ENCODE results near the gene INTS12.
"Not testable (repeated sequence)": the region's sequence is repeated elsewhere in the genome, so short reads cannot be mapped to it uniquely, and the experiment has no call there.

INTS12 gene

DNA sequence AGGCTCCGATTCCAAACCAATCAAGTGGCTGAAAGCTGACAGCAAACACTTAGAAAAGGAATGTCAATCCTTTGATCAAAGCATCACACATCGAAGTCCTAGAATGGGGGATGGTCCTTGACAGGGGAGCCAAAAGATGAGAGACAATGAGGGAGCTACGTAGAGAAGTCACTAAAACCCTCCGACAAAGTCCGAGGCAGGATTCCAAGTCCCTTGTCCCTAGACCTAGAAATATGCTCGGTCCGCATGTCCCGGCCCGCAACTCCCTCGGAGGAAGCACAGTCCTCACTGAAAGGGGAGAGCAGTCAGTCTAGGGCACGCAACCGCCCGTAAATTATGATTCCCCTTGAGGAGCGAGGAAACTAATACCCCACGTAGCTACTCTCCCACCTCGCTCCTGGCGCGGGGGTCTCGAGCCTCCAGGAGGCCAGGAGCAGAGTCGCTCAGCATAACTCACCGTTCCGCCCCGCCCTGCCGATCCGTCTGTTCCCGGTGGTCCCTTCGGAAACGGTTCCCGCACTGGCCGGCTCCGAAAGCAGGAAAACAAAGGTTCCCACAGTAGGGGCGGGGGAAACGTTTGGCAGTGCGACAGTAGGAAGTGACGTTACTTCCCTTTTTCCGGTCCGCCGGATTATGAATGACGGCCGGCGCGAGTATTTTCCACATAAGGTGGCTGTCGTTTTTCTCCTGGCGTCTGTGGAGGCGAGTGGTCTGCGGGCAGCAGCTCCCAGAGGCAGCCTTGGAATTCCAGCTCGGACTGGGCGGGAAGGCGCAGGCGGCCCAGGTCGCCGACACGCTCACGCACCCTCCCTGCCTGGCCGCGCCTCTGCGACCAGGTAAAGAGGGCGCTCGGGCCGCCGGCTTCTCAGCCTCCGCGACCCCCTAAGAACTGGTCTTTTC is at the start of gene INTS12, which contains the start of gene GSTCD:
Gene INTS12 (minus strand): TSS at position 509 of the 900 bp plus-strand sequence. CDS start 8,684 bp downstream, outside the sequence.
Gene GSTCD (plus strand): TSS at position 604 of the 900 bp plus-strand sequence. CDS start 8,830 bp downstream, outside the sequence.
- peak; percentile 96 for DNase-seq

DNA sequence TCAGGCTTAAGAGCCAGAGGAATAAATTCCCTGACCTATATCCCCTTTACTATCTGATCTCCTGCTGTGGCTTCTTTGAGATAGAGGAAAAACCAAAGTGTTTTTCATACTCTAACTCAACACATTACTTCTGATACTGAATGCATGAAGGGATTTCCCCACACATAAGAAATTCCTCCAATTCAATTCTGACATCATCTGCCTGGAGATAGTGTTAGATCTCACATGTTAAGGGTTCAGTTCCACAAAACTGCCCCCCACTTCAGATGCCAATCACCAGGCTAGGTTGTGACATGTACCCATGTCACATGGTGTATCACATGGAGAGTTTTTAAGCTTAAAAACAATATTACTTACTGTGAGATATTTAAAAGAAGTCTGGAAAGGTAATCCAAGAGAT is 46.9 kb upstream of the INTS12 start:
- no peak for DNase-seq

DNA sequence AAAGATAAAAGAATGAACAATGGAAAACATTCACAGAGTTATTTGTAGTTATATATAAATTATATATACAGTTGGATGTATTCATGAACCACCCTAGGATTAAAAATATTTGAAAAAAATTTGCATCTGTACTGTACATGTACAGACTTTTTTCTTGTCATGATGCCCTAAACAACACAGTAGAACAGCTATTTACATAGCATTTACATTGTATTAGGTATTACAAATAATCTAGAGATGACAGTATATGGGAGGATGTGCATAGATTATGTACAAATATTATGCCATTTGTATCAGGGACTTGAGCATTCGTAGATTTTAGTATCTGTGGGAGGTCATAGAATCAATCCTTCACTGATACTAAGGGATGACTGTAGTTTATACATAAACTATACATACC is 44.9 kb upstream of the INTS12 start:
- no peak for DNase-seq

DNA sequence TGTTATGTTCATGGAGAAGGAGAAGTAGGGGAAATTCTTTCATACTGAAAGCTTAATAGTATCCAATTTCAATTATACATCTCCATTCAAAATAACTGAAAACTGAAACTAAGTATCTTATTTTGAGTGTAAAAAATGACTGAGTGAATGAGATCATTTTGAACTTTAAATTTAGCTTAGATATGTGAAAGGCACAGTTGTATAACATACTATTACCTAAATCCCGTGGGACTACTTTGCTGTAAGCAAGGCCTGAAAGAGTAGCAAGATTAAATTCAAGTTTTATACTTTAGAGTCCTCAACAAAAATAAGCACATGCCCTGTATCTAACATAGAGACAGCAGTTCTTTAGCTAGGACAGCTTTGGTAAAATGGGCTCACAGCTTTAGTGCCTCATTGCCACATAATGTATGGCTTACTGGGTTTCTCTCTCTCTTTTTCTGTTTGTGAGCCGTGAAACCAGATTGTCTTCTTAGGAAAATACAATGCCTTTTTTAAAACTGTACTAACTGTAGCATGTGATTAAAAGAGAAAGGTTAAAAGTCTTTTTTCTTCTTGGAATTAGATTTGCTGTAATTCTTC is 43.3 kb upstream of the INTS12 start:
- no peak for DNase-seq

DNA sequence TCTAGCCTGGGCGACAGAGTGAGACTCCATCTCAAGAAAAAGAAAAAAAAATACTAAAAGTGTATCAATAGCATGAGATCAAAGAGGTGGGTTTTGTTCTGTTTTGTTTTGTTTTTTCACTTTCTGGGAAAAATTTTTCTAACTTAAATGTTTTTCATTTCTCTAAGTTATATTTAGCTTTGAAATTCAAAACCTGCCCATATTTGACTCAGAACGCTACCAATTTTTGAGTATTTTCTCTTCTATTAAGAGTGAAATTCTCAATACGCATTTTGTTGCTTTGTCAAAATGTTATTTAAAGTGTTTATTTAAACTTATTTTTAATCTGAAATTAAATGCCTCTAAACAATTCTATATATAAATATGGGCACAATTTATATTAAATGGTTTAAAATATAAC is 39.7 kb upstream of the INTS12 start:
- DNase-seq: no peak

DNA sequence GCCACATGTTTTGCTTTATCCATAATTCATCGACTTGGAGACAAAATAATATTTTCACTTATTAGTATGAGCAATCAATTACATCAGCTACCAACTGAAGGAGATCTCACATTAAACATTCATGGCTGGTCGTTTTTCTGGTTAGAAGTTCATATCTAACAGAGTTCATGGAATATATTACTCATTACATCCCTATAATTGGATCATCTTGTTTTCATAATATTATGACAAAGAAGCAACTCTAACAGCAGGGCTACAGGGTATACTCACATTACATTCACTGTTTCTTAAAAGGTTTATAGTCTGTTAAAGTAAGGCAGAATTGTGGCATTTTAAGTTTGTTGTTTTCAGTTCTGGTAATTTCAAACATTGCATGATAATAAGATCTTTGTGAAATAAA is 33.1 kb upstream of the INTS12 start:
- DNase-seq: no peak

DNA sequence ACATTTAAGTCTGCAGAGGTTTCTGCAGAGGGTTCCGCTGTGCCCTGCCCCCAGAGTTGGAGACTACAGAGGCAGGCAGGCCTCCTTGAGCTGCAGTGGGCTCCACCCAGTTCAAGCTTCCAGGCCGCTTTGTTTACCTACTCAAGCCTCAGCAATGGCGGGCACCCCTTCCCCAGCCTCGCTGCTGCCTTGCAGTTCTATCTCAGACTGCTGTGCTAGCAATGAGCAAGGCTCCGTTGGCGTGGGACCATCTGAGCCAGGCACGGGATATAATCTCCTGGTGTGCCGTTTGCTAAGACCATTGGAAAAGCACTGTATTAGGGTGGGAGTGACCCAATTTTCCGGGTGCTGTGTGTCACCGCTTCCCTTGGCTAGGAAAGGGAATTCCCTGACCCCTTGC is 26.7 kb upstream of the INTS12 start:
- DNase-seq: not testable (repeated sequence)

DNA sequence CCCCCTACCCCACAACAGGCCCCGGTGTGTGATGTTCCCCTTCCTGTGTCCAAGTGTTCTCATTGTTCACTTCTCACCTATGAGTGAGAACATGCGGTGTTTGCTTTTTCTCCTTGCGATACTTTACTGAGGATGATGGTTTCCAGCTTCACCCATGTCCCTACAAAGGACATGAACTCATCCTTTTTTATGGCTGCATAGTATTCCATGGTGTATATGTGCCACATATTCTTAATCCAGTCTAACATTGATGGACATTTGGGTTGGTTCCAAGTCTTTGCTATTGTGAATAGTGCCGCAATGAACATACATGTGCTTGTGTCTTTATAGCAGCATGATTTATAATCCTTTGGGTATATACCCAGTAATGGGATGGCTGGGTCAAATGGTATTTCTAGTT is 21.4 kb upstream of the INTS12 start:
- DNase-seq: not testable (repeated sequence)

DNA sequence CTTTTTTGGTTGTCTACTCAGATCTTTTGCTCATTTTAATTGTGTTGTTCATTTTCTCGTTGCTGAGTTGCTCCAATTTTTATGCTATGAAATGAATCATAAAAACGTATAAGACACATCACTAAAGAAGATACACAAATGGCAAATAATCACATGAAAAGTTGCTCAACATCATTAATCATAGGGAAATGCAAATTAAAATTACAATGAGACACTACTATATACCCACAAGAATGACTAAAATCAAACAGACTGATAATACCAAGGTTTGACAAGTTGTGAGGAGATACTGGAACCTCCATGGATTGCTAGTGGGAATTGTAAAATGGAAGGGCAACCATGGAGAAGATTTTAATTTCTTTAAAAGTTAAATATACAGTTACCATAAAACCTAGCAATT is 17.1 kb upstream of the INTS12 start:
- DNase-seq: no peak

- no peak for DNase-seq
Measured at GRCh38 chr4:105719204-105719603, 10.7 kb upstream of the INTS12 start.

DNA sequence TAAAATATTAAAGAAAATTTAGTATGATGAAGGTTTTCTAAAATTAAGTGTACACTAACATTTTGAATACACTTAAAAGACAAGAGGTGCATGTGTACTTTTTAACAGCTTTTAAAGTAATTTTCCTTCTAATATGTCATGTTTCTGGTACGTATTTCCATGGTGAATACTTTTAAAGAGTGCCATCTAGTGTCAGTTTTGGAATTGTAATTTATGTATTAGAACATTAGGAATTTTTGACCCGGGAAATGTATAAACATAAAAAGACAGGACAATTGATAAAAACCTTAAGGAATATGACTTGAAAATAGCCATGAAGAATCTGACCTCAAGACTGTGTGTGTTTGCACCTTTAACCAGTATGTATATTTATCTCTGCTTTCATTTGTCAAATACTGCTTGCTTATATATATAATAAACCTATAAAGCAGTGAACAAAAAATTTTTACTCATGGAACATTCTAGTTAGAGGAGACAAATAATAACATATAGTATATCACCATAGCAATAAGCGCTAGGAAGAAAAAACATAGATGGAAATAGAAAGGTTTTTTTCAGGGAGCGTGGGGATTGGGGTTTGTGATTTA is 7.3 kb upstream of the INTS12 start:
- DNase-seq: no peak

GRCh38 chr4:105714932-105715331 is 6.4 kb upstream of the INTS12 start:
- no peak for DNase-seq

DNA sequence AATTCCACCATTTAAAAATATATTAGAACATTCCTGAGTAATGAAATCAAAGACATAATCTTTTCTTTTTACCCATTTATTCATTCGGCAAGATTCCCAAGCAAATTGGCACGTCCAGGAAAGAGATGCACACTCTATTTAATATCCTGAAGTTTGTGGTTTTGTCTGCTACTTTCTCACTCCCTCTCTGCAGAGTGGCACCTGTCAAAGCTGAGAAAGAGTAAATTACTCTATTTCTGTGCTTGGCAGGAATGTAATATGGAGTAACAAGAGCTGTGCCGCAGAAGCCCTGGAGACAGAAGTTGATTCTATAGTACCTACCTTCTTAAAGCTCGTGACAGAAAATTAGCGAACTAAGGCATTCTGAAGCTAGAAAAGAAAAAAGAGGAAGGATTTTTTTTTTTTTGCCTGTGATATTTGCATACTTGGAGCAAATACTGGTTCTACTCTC is 5.6 kb upstream of the INTS12 start:
- no peak for DNase-seq

- no peak for DNase-seq
Measured at GRCh38 chr4:105712766-105713165, 4.3 kb upstream of the INTS12 start.

DNA sequence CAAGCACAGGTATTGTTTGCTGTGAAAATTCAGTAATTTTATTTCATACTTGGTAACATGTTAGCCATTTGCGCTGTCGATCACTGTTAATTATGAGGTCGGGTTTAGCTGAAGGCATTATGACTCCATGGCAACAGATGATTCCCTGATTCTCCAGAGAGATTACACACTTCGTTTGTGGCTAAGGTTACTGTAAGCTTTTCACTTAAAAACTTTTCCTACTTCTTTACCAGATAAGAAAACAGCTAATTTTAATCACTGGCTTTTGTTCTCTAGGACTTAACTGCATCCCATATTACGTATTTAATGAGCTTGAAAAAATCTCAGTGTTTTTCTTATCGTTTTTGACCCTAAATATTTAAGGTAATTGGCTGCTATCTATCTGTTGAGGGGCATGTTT is 2.2 kb upstream of the INTS12 start:
- no peak for DNase-seq

DNA sequence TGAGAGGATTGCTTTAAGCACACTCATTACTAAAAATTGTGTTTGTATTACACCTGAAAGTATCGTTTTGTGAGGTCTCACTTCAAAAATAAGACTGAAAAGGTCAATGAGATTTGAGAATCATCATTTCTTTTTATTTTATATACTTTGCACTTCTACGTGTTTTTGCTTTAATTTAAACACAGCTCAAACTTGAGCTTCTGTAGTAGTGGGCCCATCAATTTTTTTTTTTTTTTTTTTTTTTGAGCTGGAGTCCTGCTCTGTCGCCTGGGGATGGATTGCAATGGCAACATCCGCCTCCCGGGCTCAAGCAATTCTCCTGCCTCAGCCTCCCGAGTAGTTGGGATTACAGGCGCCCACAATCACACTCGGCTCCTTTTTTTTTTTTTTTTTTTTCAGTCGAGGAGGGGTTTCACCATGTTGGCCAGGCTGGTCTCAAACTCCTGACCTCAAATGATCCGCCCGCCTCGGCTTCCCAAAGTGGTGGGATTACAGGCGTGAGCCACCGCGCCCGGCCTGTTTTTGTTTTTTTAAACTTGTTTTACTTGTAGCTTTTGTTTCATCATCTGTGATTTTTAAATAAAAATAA is 1.6 kb upstream of the INTS12 start:
- DNase-seq: no peak

- DNase-seq: no peak
Measured at GRCh38 chr4:105709081-105709450, 577 bp upstream of the INTS12 start.

GRCh38 chr4:105707782-105708180 is 708 bp downstream of the INTS12 start:
- DNase-seq: no peak

DNA sequence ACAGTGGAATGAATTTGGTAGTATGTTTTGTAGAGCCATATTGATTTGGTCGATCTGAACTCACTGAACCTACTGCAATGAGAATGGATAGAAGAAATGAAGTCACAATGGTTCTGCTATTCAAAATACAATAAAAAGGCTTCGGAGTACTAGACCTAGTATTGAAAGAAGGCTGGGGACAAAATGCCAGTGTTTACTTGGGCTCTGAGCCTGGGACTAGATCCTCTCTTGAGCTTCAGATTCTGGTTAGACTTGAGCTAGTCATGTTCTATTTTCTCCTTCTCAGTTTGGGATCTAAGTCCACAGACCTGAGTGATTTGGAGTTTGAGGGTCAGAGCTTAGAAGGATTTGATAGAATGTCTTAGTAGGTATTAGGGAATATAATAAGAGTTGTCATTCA is 9.9 kb downstream of the INTS12 start:
- DNase-seq: no peak

DNA sequence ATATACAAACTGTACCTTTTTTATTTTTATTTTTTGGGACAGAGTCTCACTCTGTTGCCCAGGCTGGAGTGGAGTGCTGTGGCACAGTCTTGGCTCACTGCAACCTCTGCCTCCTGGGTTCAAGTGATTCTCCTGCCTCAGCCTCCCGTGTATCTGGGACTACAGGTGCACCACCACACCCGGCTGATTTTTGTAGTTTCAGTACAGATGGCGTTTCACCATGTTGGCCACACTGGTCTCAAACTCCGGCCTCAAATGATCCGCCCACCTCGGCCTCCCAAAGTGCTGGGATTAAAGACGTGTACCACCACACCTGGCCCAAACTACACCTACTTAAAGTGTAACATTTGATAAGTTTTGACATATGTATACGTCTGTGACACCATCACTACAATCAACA is 12.7 kb downstream of the INTS12 start:
- not testable (repeated sequence) for DNase-seq

DNA sequence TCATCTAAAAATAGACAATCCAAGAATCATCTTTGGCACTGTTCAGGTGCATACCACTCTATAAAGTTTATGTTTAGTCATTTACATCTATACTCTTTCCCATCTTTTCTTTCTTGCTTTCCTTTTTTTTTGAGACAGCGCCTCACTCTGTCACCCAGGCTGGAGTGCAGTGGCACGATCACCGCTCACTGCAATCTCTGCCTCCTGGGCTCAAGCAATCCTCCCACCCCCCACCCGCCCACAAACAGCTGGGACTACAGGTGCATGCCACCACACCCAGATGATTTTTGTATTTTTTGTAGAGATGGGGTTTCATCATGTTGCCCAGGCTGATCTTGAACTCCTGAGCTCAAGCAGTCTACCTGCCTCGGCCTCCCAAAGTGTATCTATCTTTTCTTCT is 13.7 kb downstream of the INTS12 start:
- not testable (repeated sequence) for DNase-seq

DNA sequence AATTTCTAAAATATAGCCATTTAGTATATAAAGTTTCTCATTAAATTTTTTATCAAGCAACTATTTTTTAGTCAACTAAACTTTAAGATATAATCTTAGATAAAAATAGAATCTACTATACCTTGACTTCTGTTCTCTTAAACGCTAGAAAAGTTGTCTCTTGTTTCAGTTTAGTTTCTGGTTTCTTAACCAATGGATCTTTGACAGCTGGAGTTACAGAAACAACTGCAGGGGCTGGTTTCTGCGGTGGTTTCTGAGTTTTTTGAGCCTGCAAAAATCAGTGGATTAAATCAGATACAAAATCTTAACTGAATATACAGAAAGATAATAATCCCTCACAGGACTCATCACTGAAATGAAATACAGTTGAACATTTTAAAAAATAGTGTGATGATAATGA is 21.9 kb downstream of the INTS12 start:
- no peak for DNase-seq

DNA sequence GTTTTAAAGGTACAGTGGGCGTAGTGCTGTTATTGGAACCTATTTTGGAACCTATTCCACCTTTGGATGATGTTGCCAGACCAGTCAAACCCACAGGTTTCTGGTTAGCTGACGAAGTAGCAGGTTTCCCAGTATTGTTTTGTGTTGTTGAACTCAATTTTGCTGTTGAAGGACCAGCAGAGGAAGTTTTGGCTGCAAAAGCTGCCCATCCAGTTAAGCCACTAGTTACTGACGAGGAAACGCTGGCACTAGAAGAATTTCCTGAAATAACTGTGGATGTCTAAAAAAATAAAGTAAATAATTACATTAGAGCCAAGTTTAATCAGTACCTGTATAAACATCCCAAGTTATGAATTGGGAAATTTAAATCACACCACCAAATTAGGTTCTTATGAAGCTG is 25.5 kb downstream of the INTS12 start:
- no peak for DNase-seq

- DNase-seq: no peak
Measured at GRCh38 chr4:105679186-105679585, 29.3 kb downstream of the INTS12 start.
